Duodenal mucosa (tissue), 2 donors: ENCODE results near the gene PRKCG.

ENCODE experiments used
- H3K27ac ChIP-seq: one replicate; pipeline ENCODE4 v1.7.0; 2013; ENCODE audit warnings: low read depth, low read length
- H3K27me3 ChIP-seq, 2 donors: one replicate each; pipeline ENCODE4 v1.7.0; 2013; ENCODE audit warnings: low read length in 2 of 2, control low read depth in 1 of 2; ENCODE audit not compliant: insufficient read depth in 2 of 2, control insufficient read depth in 1 of 2
- H3K36me3 ChIP-seq, 2 donors: one replicate each; pipeline ENCODE4 v1.7.0; 2013; ENCODE audit warnings: low read length in 2 of 2, control low read depth in 1 of 2; ENCODE audit not compliant: insufficient read depth in 2 of 2, control insufficient read depth in 1 of 2
- H3K4me1 ChIP-seq, 2 donors: one replicate each; pipeline ENCODE4 v1.7.0; 2013; ENCODE audit warnings: low read length in 2 of 2, control low read depth in 1 of 2; ENCODE audit not compliant: insufficient read depth in 2 of 2, control insufficient read depth in 1 of 2
- H3K4me3 ChIP-seq, 2 donors: one replicate each; pipeline ENCODE4 v1.7.0; 2013; ENCODE audit warnings: low read length in 2 of 2, low read depth in 1 of 2
- H3K9ac ChIP-seq, 2 donors: one replicate each; pipeline ENCODE4 v1.7.0; 2013; ENCODE audit warnings: low read length in 2 of 2, low read depth in 1 of 2
- H3K9me3 ChIP-seq, 2 donors: one replicate each; pipeline ENCODE4 v1.7.0; 2013; ENCODE audit warnings: low read length in 2 of 2, control low read depth in 1 of 2; ENCODE audit not compliant: control insufficient read depth in 1 of 2

Gene PRKCG

GRCh38 chr19:53897459-53897858 lies 15.5 kb downstream of the PRKCG start:
- H3K9ac ChIP-seq, result no peak overlapping the region
- H3K4me3 ChIP-seq, result no peak overlapping the region
- no peak overlapping the region for H3K27ac ChIP-seq
- no peaks in the 10 kb centered on the region for H3K4me1 ChIP-seq
- H3K27me3 ChIP-seq, result peaks cover 0 to 18% of the 10 kb centered on the region in 2 donors
- H3K36me3 ChIP-seq, result no peaks in the 10 kb centered on the region
- H3K9me3 ChIP-seq, result no peaks in the 10 kb centered on the region

DNA sequence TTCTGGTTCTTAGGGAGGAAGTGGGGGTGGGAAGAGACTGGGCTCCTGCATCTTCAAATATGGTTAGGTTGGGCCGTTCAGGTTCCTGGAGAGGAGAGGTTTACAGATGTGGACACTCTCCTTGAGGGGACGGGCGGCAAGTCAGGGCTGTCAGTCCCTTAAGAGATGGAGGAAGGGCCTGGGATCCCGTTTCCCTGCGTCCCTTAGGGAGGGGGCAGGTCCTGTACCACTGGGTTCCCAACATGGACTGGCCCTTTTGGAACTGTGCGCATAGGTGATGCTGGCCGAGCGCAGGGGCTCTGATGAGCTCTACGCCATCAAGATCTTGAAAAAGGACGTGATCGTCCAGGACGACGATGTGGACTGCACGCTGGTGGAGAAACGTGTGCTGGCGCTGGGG lies 16.2 kb downstream of the PRKCG start:
- H3K27ac ChIP-seq, result no peak overlapping the region
- H3K9ac ChIP-seq, result no peak overlapping the region
- no peaks in the 10 kb centered on the region for H3K9me3 ChIP-seq
- H3K4me1 ChIP-seq, result no peaks in the 10 kb centered on the region
- no peaks in the 10 kb centered on the region for H3K36me3 ChIP-seq
- H3K4me3 ChIP-seq, result no peak overlapping the region
- peaks cover 0 to 14% of the 10 kb centered on the region in 2 donors for H3K27me3 ChIP-seq

DNA sequence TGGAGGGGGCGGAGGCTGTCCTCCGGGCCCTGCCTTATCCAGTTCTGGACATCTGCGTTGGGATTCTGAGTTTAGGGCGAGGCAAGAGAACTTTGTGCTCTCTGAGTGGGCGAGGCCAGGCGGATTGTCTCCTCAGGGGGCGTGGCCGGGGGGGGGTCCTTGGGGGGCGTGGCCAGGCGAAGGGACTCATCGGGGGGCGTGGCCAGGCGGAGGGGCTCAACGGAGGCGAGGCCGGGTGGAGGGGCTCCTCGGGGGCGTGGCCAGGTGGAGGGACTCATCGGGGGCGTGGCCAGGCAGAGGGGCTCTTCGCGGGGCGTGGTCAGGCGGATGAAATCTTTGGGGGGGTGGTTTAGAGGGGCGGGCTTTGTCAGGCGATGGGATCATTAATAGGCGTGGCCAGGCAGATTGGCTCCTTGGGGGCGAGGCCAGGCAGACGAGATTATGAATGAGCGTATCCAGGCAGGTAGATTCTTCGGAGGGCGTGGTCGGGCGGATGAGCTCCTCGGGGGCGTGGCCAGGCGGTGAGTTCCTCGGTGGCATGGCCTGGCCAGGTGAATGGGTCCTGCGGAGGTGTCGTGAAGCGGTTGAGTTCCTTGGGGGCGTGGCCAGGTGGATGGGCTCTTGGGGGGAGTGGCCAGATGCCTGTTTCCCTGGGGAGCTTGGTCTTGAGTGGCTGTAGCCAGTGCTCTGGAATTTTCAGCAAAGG lies 16.8 kb downstream of the PRKCG start:
- no peak overlapping the region for H3K9ac ChIP-seq
- H3K36me3 ChIP-seq, result no peaks in the 10 kb centered on the region
- no peaks in the 10 kb centered on the region for H3K9me3 ChIP-seq
- H3K4me3 ChIP-seq, result no peak overlapping the region
- H3K4me1 ChIP-seq, result no peaks in the 10 kb centered on the region
- no peak overlapping the region for H3K27ac ChIP-seq
- H3K27me3 ChIP-seq, result peaks cover 0 to 13% of the 10 kb centered on the region in 2 donors

DNA sequence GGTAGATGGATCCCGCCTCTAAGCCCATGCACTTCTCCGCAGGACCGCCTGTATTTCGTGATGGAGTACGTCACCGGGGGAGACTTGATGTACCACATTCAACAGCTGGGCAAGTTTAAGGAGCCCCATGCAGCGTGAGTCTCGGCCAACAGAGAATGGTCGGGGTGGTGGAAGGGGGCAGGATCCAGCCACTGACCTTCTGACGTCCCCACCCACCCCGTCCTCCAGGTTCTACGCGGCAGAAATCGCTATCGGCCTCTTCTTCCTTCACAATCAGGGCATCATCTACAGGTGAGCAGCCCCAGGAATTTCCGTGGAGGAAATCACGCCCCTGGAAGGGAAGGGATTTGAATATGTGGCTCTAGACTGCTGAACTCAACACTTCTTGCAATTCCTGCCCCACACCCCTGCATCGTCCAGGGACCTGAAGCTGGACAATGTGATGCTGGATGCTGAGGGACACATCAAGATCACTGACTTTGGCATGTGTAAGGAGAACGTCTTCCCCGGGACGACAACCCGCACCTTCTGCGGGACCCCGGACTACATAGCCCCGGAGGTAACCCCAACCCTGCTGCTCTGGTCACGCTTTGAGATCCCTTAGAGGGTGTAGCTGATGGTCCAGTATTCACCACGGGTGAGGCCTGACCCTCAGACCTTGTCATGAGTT lies 18.3 kb downstream of the PRKCG start:
- Histone ChIP-seq H3K9me3 (no peaks in the 10 kb centered on the region), H3K9ac (no peak overlapping the region), H3K27me3 (peaks cover 5 to 9% of the 10 kb centered on the region in 2 donors), H3K36me3 (no peaks in the 10 kb centered on the region), H3K4me1 (no peaks in the 10 kb centered on the region), H3K27ac (no peak overlapping the region), H3K4me3 (no peak overlapping the region)

- H3K4me1 ChIP-seq, result peaks cover 0 to 3% of the 10 kb centered on the region in 2 donors
- H3K36me3 ChIP-seq, result no peaks in the 10 kb centered on the region
- no peaks in the 10 kb centered on the region for H3K9me3 ChIP-seq
- peaks cover 8 to 26% of the 10 kb centered on the region in 2 donors for H3K27me3 ChIP-seq
- no peak overlapping the region for H3K4me3 ChIP-seq
- H3K27ac ChIP-seq, result no peak overlapping the region
- no peak overlapping the region for H3K9ac ChIP-seq
These were observed 21.2 kb downstream of the PRKCG start for GRCh38 chr19:53903055-53903680.

- Histone ChIP-seq H3K4me1 (peaks cover 0 to 3% of the 10 kb centered on the region in 2 donors), H3K27ac (no peak overlapping the region), H3K9ac (no peak overlapping the region), H3K36me3 (no peaks in the 10 kb centered on the region), H3K27me3 (peaks cover 19 to 39% of the 10 kb centered on the region in 2 donors), H3K4me3 (no peak overlapping the region), H3K9me3 (no peaks in the 10 kb centered on the region)
These were observed 22.9 kb downstream of the PRKCG start for GRCh38 chr19:53904909-53905308.

DNA sequence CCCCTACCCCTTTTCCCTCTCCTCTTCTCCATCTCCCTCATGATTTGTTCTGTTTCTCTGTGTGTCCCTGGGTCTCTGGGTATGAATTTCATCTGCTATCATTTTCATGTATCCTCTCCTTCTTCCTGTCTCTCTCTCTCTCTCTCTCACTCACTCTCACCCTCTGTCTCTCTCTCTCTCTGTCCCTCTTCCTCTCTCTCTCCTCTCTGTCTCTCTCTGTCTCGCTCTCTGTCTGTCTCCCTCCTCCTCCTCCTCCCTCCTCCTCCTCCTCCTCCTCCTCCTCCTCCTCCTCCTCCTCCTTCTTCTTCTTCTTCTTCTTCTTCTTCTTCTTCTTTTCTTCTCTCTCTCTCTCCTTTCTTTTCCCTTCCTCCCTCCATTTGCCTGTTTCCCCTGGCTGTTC lies 23.8 kb downstream of the PRKCG start:
- Histone ChIP-seq H3K9ac (no peak overlapping the region), H3K27me3 (peaks cover 24 to 46% of the 10 kb centered on the region in 2 donors), H3K4me1 (peaks cover 0 to 3% of the 10 kb centered on the region in 2 donors), H3K9me3 (no peaks in the 10 kb centered on the region), H3K4me3 (no peak overlapping the region), H3K27ac (no peak overlapping the region), H3K36me3 (no peaks in the 10 kb centered on the region)

- H3K9me3 ChIP-seq, result no peaks in the 10 kb centered on the region
- no peak overlapping the region for H3K9ac ChIP-seq
- H3K27ac ChIP-seq, result no peak overlapping the region
- no peak overlapping the region for H3K4me3 ChIP-seq
- no peaks in the 10 kb centered on the region for H3K36me3 ChIP-seq
- H3K4me1 ChIP-seq, result peaks cover 0 to 3% of the 10 kb centered on the region in 2 donors
- peaks cover 25 to 49% of the 10 kb centered on the region in 2 donors for H3K27me3 ChIP-seq
These were observed 24.5 kb downstream of the PRKCG start for GRCh38 chr19:53906211-53907192.

GRCh38 chr19:53907193-53907581 lies 25.2 kb downstream of the PRKCG start:
- Histone ChIP-seq H3K9me3 (no peaks in the 10 kb centered on the region), H3K4me3 (no peak overlapping the region), H3K4me1 (peaks cover 0 to 3% of the 10 kb centered on the region in 2 donors), H3K27ac (no peak overlapping the region), H3K9ac (no peak overlapping the region), H3K27me3 (peaks cover 28 to 53% of the 10 kb centered on the region in 2 donors), H3K36me3 (no peaks in the 10 kb centered on the region)
